Left ventricle myocardium inferior (tissue), 1 donor: Measurements from ENCODE around the gene GNG14. TPM values are rescaled to one million over a fixed set of nuclear protein-coding genes. Genes with fewer than 3 reads are reported as not detected.

Source experiments
- DNase-seq: peaks from one replicate; pipeline ENCODE4 v3.0.0-alpha.2; 2020
- H3K27ac ChIP-seq: fragments of 200-600 bp; replicated peaks from 2 replicates; pipeline ENCODE4 v1.8.0; 2021
- H3K27me3 ChIP-seq: fragments of 200-600 bp; 2 replicates; pipeline ENCODE4 v1.8.0; 2021; ENCODE audit warnings: low read depth
- H3K36me3 ChIP-seq: fragments of 200-600 bp; 2 replicates; pipeline ENCODE4 v1.8.0; 2021
- H3K4me1 ChIP-seq: fragments of 200-600 bp; 2 replicates; pipeline ENCODE4 v1.8.0; 2021
- H3K4me3 ChIP-seq: fragments of 200-600 bp; 2 replicates; pipeline ENCODE4 v1.8.0; 2021; ENCODE audit warnings: mild to moderate bottlenecking, moderate library complexity
- H3K9me3 ChIP-seq: fragments of 200-600 bp; replicated peaks from 2 replicates; pipeline ENCODE4 v1.8.0; 2021
- CTCF ChIP-seq: fragments of 200-600 bp; IDR thresholded peaks from 2 replicates; pipeline ENCODE4 v1.8.0; 2021; ENCODE audit warnings: antibody characterized with exemption, mild to moderate bottlenecking, borderline replicate concordance
- intact Hi-C: fragments of 100-400 bp; cut with micrococcal nuclease; formaldehyde crosslinking; loops from one replicate; pipeline ENCODE4 v1.11.0; 2022
- total RNA-seq: library from RNA; stranded (reverse); fragmentation: NEBNext Ultra II Directional; extraction: Animal tissue kit (Norgen Biotek cat#: 25700); gene quantifications from one replicate; pipeline ENCODE4 v1.2.1, GENCODE V29; 2021
- donor health status: DM: no; HTN: yes; CAD: no; lungs with severe emphysema.

Gene GNG14
- total RNA-seq, 1 donor from 2014 or later = not detected

DNA sequence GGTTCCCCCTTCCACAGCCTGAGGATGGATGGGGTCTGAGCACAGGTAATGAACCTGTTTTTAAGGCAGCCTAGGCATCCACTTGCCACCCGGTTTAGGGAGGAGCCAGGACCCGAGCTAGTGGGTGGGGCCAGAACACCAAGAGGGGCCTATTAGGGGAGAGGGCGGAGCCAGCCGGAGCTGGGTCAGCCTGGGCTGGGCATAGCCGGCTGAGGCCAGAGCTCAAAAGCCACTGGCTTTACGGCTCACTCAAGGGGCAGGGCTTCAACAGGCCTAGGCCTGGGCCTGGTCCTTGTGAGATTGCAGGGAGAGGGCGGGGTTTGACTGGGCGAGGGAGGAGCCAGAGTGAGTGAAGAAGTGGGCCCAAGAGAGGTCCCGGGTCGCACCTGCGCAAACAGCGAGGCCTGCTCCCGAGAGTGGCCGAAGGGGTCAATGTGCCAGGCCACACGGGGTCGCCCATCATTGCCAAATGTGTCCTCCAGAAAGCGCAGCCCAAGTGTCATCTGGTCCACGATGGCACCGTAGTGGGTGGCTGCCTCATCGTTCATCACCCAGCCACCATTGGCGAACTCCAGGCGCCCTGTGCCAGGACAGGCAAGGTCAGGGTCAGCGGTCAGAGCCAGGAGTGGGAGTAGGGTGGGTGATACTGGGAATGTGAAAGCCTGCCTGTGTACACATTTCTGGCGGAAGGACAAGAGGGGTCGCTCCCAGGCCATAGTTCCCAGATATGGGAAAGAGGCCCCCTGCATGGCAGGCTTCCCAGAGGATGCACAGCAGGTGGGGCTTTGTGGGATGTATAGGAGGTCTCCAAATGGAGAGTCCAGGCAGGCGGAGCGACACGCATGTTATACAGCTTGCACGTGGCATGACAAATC, 23.2 kb upstream of the GNG14 start:
- TF ChIP-seq CTCF = no peak
- Histone ChIP-seq H3K9me3 (no peaks in the 10 kb centered on the region), H3K27me3 (no peaks in the 10 kb centered on the region), H3K27ac (no peak overlapping the region), H3K4me3 (no peak overlapping the region), H3K4me1 (peaks cover 41% of the 10 kb centered on the region), H3K36me3 (peaks cover 59% of the 10 kb centered on the region)
- no peak for DNase-seq
- intact Hi-C loops = no loop called here

DNA sequence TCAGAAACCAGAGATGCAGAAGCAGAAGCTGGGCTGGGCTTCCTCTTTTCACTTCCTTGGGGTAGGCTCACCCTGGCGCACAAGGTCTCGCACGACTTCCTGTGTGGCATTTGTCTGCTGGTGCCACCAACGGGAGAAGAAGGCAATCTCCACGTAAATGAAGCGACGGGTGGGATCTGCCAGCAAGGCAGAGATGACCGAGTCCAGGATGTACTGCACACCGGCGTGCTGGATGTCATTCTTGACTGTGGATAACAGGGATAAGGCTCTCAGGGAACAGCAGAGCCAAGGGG, 22.6 kb upstream of the GNG14 start:
- peak overlapping the region; percentile 92 for H3K4me3 ChIP-seq
- peaks cover 53% of the 10 kb centered on the region for H3K36me3 ChIP-seq
- no peak overlapping the region for H3K27ac ChIP-seq
- peaks cover 47% of the 10 kb centered on the region for H3K4me1 ChIP-seq
- H3K27me3 ChIP-seq = no peaks in the 10 kb centered on the region
- H3K9me3 ChIP-seq = no peaks in the 10 kb centered on the region
- no peak for TF ChIP-seq CTCF
- intact Hi-C loops = no loop called here
- peak; percentile 55 for DNase-seq

- TF ChIP-seq CTCF = no peak
- Histone ChIP-seq H3K9me3 (no peaks in the 10 kb centered on the region), H3K4me1 (peaks cover 52% of the 10 kb centered on the region), H3K27ac (peak overlapping the region; percentile 83), H3K27me3 (no peaks in the 10 kb centered on the region), H3K4me3 (peak overlapping the region; percentile 92), H3K36me3 (peaks cover 48% of the 10 kb centered on the region)
- no peak for DNase-seq
- intact Hi-C loops = no loop called here
Observed at GRCh38 chr19:12665671-12666264, 22.0 kb upstream of the GNG14 start.

GRCh38 chr19:12666265-12667048, 21.3 kb upstream of the GNG14 start, which contains the start of the genes MAN2B1 and WDR83:
TSS of gene MAN2B1 (minus strand) at chr19:12666742. CDS start at chr19:12666701, 41 bp downstream.
TSS of gene WDR83 (plus strand) at chr19:12666807. CDS start at chr19:12669791, 2,984 bp downstream.
- peaks cover 41% of the 10 kb centered on the region for H3K36me3 ChIP-seq
- no peaks in the 10 kb centered on the region for H3K27me3 ChIP-seq
- intact Hi-C loops = no loop called here
- H3K4me1 ChIP-seq = peaks cover 52% of the 10 kb centered on the region
- peak within 1 kb of the TSS; percentile 83 for H3K27ac ChIP-seq
- peak; percentile 82 for DNase-seq
- TF ChIP-seq CTCF = no peak
- H3K9me3 ChIP-seq = no peaks in the 10 kb centered on the region
- H3K4me3 ChIP-seq = peak within 1 kb of the TSS; percentile 92

DNA sequence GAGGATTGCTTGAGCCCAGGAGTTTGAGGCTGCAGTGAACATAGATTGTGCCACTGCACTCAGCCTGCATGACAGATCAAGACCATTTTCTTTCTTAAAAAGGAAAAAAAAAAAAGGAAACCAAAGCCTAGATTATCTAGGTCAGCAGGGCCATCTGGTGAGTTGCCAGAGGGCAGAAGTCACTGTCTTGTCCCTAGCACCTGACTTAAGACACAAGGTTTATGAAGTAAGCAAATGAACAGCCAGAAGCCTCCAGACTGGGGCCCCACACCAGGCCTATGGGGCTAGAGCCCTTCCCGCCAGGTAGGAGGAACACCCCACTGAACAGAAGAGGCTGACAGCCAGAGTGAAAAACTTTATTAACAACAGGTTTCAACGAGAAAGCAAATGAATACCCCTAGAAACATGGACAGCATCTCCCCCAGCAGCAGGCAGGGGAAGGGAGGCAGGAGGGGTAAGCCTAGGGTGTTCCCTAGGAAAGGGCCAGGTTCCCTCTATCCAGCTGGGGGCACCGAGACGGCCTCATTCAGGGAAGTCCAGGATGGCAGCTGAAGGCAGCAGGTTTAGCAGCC, 20.0 kb upstream of the GNG14 start:
- DNase-seq = no peak
- intact Hi-C loops = no loop called here
- Histone ChIP-seq H3K4me1 (peaks cover 52% of the 10 kb centered on the region), H3K36me3 (peaks cover 34% of the 10 kb centered on the region), H3K4me3 (peak overlapping the region; percentile 92), H3K9me3 (no peaks in the 10 kb centered on the region), H3K27me3 (no peaks in the 10 kb centered on the region), H3K27ac (no peak overlapping the region)
- TF ChIP-seq CTCF = no peak
